GM19324 (cell line): ENCODE results near the gene ZNF419.
A peak's percentile ranks its signal among the peaks of the same experiment; 100 is the strongest.
"Not testable (repeated sequence)": the region's sequence is repeated elsewhere in the genome, so short reads cannot be mapped to it uniquely, and the experiment has no call there.

Experiments
- ATAC-seq: cut with Tn5 transposase; IDR thresholded peaks from one replicate; pipeline ENCODE4 v1.9.1; 2021; ENCODE audit warnings: mild to moderate bottlenecking, moderate library complexity; ENCODE audit not compliant: unreplicated experiment, low FRiP score

The ZNF419 gene

GRCh38 chr19:57487477-57488298, at the start of gene ZNF419:
TSS of gene ZNF419 (plus strand) at chr19:57487750. CDS start at chr19:57487951, 201 bp downstream.
- ATAC-seq: peak; percentile 96

- no peak for ATAC-seq
Measured at GRCh38 chr19:57437931-57438330, 49.6 kb upstream of the ZNF419 start.

- ATAC-seq: no peak
Measured at GRCh38 chr19:57438925-57439324, 48.6 kb upstream of the ZNF419 start.

- no peak for ATAC-seq
Measured at GRCh38 chr19:57441979-57442752, 45.4 kb upstream of the ZNF419 start.

GRCh38 chr19:57443121-57443696, 44.3 kb upstream of the ZNF419 start:
- ATAC-seq: no peak

- ATAC-seq: no peak
Measured at GRCh38 chr19:57452307-57452706, 35.2 kb upstream of the ZNF419 start.

- no peak for ATAC-seq
Measured at GRCh38 chr19:57465680-57466381, 21.7 kb upstream of the ZNF419 start.

- no peak for ATAC-seq
Measured at GRCh38 chr19:57466489-57466888, 21.1 kb upstream of the ZNF419 start.

GRCh38 chr19:57473646-57474045, 13.9 kb upstream of the ZNF419 start:
- no peak for ATAC-seq

GRCh38 chr19:57477191-57478008, 10.2 kb upstream of the ZNF419 start, which contains the start of gene ZNF772:
TSS of gene ZNF772 (minus strand) at chr19:57477566. CDS start at chr19:57477309, 257 bp downstream.
- peak; percentile 73 for ATAC-seq

- ATAC-seq: not testable (repeated sequence)
Measured at GRCh38 chr19:57488299-57488644, 722 bp downstream of the ZNF419 start.

- ATAC-seq: not testable (repeated sequence)
Measured at GRCh38 chr19:57499332-57499679, 11.8 kb downstream of the ZNF419 start.

- ATAC-seq: peak; percentile 94
Measured at GRCh38 chr19:57499680-57500395, 12.3 kb downstream of the ZNF419 start, which contains the start of gene ZNF773. TSS of gene ZNF773 (plus strand) at chr19:57499938. CDS start at chr19:57500081, 143 bp downstream.

GRCh38 chr19:57500400-57500799, 12.8 kb downstream of the ZNF419 start:
- not testable (repeated sequence) for ATAC-seq

GRCh38 chr19:57506163-57506562, 18.6 kb downstream of the ZNF419 start:
- no peak for ATAC-seq

- no peak for ATAC-seq
Measured at GRCh38 chr19:57511484-57511883, 23.9 kb downstream of the ZNF419 start.

GRCh38 chr19:57512845-57513244, 25.3 kb downstream of the ZNF419 start:
- no peak for ATAC-seq

- ATAC-seq: no peak
Measured at GRCh38 chr19:57515255-57515654, 27.7 kb downstream of the ZNF419 start.

GRCh38 chr19:57518021-57518420, 30.5 kb downstream of the ZNF419 start:
- ATAC-seq: not testable (repeated sequence)
